SKM-1 treated with dmso at 0.1 percent for 144 hours (cell line): ENCODE results near the gene RIOK1.
"Not testable (repeated sequence)": the region's sequence is repeated elsewhere in the genome, so short reads cannot be mapped to it uniquely, and the experiment has no call there.

Source experiments
- DNase-seq: peaks from one replicate; lab custom pipeline; 2025; ENCODE audit not compliant: unreplicated experiment; lab: John Stamatoyannopoulos, UW

Gene RIOK1

GRCh38 chr6:7439228-7439627 is 49.6 kb downstream of the RIOK1 start:
- no peak for DNase-seq

GRCh38 chr6:7440476-7440875 is 50.9 kb downstream of the RIOK1 start:
- DNase-seq = no peak

DNA sequence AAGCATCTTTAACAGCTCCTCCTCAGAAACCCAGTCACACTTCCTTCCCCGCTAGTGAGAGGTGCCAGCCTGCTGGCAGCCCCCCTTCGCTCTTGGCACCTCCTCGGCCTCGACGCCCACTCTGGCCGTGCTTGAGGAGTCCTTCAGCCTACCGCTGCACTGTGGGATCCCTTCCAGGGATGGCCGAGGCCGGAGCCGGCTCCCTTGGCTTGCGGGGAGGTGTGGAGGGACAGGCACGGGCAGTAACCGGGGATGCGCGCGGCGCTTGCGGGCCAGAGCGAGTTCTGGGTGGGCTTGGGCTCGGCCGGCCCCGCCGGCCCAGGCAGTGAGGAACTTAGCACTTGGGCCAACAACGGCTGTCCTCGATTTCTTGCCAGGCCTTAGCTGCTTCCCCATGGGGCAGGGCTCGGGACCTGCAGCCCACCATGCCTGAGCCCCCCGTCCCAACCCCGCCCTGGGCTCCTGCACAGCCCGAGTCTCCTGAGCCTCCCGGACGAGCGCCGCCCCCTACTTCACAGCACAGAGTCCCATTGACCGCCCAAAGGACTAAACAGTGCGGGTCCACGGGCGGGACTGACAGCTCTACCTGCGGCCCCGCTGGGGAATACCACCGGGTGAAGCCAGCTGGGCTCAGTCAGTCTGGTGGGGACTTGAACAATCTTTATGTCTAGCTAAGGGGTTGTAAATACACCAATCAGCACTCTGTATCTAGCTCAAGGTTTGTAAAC is 51.6 kb downstream of the RIOK1 start:
- DNase-seq = no peak

DNA sequence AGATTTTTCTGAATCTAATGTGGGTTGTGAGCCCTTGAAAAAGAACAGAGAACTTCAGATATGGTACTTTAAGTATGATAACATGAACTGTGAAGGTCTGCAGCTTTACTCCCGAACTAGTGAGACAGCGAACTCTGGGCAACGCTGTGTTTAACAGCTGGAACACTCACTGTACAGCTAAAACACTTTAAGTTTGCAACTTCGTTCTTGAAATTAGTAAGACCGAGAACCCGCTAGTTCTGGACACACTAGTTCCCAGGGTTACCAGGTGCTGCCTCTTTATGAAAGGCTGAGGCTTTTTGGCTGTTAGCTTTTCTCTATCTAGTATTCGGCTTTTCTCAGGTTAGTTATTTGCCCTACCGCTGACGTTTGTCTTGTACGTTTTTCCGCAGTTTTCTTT is 52.9 kb downstream of the RIOK1 start:
- no peak for DNase-seq

DNA sequence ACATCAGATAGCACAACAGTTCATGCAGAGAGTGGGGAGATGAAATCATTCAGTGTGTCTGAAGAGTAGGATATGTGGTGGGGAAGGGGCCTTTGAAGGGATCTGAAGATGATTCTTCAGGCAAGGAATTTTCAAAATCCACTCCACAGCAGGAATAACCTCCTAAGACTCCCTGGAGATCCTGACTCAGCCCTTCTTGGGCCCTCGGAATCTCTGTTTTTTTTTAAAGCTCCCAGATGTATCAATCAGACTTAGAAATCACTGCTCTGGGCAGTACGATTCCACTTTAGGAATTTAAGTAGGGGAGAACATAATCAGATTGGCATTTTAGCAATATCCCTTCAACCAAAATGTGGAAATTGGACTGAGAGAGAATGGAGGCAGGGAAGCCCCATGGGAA is 55.5 kb downstream of the RIOK1 start:
- DNase-seq = no peak

DNA sequence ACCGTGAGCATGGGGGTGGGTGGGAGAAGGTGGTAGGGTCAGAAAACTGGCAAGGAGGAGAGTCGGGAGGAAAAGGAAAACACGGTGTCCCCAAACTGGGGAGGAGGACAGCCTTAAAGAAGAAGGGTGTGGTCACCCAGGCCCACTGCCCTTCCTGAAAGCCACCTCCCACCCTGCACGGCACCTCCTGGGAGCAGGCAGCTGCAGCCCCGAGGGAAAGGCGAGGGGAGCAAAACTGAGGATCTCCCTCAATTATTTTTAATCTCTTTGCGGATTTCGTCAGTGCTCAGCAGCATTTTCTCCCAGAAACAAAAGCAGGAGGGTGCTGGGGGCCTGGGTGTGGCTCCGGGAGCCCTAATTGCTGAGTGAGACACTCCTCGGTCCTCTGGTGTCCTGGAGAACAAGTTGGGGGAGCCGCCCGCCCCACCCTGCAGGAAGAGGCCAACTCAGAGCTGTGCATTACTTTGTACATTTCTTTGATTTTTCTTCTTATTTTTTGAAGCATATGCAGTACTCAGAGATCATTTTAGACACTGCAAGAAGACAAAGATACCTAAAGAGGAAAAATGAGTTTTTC is 56.4 kb downstream of the RIOK1 start:
- DNase-seq = no peak

GRCh38 chr6:7446619-7447325 is 57.2 kb downstream of the RIOK1 start:
- no peak for DNase-seq

- DNase-seq = no peak
Measured at GRCh38 chr6:7448232-7448631, 58.6 kb downstream of the RIOK1 start.

DNA sequence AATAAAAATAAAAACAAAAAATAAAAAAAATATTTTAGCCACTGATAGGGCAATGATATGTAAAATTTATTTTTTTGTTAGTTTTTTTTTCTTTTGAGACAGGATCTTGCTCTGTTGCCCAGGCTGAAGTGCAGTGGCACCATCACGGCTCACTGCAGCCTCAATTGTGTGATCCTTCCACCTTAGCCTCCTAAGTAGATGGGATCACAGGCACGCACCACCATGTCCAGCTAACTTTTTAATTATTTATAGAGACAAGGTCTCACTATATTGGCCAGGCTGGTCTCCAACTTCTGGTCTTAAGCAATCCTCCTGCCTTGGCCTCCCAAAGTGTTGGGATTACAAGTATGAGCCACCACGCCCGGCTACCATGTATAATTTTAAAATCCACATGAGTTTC is 59.4 kb downstream of the RIOK1 start:
- DNase-seq = no peak

DNA sequence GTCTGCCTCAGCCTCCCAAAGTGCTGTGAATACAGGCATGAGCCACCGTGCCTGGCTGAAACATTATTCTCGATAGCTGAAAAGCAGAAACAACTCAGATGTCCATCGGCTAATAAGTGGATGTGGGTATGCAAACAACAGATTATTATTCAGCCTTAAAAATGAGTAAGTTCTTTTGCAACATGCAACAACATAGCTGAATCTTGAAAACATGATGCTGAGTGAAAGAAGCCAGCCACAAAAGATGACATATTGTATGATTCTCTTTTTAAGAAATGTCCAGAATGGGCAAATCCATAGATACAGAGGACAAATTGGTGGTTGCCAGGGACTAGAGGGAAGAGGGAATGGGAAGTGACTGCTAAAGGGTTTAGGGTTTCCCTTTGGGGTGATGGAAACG is 61.7 kb downstream of the RIOK1 start:
- no peak for DNase-seq

- DNase-seq = no peak
Measured at GRCh38 chr6:7452898-7453297, 63.3 kb downstream of the RIOK1 start.

GRCh38 chr6:7454696-7455358 is 65.2 kb downstream of the RIOK1 start:
- DNase-seq = no peak

- not testable (repeated sequence) for DNase-seq
Measured at GRCh38 chr6:7456302-7456701, 66.7 kb downstream of the RIOK1 start.

DNA sequence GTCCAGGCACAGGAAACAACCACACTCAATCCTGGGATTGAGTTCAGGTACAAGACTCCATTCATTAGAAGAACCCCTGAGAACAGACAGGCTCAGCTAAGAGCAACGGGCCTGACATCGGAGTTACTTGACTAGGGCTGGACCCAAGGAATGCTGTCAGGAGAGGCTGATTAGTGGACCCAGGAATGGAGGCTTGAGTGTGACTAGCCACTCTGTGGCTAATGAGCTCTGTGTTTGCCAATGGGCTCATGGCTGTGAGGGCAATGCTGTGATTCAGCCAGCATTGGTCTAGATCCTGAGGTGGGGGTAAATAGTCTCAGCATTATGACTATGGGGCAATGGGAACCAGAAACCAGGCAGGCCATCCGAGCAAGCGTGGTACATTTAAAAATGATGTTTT is 71.8 kb downstream of the RIOK1 start:
- no peak for DNase-seq

DNA sequence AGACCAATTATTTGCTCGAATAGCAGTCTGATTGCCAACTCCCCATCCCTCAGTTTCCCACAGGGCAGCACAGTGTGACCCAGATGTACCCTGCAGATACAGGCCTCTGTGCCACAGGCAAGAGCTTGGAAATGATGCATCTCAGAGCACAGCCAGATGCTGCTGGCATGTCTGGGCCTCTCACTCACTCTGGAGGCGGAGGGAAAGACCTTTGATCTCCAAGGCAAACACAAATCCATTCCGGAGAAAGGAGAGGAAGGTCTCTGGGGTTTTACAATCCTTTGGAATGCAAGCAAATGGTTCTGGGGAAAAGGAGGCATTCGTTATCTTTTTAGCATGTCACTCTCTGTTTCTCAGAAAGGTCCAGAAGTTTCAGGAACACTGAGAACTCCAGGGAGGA is 74.2 kb downstream of the RIOK1 start:
- no peak for DNase-seq

- DNase-seq = no peak
Measured at GRCh38 chr6:7467007-7467897, 77.6 kb downstream of the RIOK1 start.
